ENCODE results near the gene IL7R. TPM values are rescaled to one million over a fixed set of nuclear protein-coding genes. Genes with fewer than 3 reads are reported as not detected.

IL7R gene
- total and polyA plus RNA-seq, 7 experiments from 2014 or later, result 341 to 1,298 (median 690) TPM

DNA sequence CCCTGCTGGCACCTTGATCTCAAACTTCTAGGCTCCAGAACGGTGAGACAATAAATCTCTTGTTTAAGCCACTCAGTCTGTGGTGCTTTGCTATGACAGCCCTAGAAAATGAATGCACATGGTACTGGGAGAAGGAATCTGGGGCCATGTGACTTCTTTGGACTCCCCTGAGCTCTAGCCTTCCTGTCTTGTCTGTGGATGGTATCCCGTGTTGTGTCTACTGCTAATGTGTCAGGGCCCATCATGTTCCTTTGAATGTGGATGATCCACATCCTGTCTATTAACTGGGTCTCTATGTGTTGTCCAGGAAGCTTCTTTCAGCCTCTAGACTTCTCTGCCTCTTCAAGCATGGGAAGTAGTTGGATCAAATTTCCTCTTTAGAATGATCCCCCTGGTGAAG, 25.1 kb downstream of the IL7R start:
- H3K9me3 Mint-ChIP-seq, result peaks cover 0 to 3% (median 0%) of the 10 kb centered on the region in 11 donors
- peaks cover 8 to 18% (median 13%) of the 10 kb centered on the region in 3 experiments for H3K36me3 ChIP-seq (ENCODE audit: control insufficient read depth in 2 of 3, insufficient read depth in 3 of 3, low read length in 3 of 3)
- H3K27ac Mint-ChIP-seq, result peak overlapping the region; percentile 0 to 84 (median 45)
- intact Hi-C loops (cut with micrococcal nuclease), result loop anchor here (1.0 to 10.0 kb wide), 3 partner anchors 9 to 363 kb away; partner anchors contain the start of gene NADK2 (in 1 of the 2)
- CTCF ChIA-PET, result interaction anchor here (0.6 to 2.0 kb wide), 6 partner anchors 14 to 224 kb away, joined by 3 to 8 read pairs (median 3); no protein-coding TSS in a partner anchor
- H3K27me3 ChIP-seq (ENCODE audit: control insufficient read depth in 2 of 2, insufficient read depth in 2 of 2, low read length in 2 of 2), result no peaks in the 10 kb centered on the region
- no peaks in the 10 kb centered on the region for H3K27me3 Mint-ChIP-seq
- POLR2A ChIA-PET, result interaction anchor here (0.6 to 7.4 kb wide), 28 partner anchors 9 to 270 kb away, joined by 3 to 167 read pairs (median 4); partner anchors contain the start of genes IL7R and LMBRD2
- H3K27ac ChIP-seq (ENCODE audit: low read depth, low read length), result no peak overlapping the region
- no peak overlapping the region for H3K4me3 Mint-ChIP-seq
- H3K4me1 ChIP-seq (ENCODE audit: control insufficient read depth in 2 of 2, insufficient read depth in 2 of 2, low read length in 2 of 2), result peaks cover 34 to 44% of the 10 kb centered on the region in 2 donors
- no peaks in the 10 kb centered on the region for H3K9me3 ChIP-seq (ENCODE audit: control insufficient read depth in 2 of 3, low read length in 3 of 3)
- H3K4me3 ChIP-seq (ENCODE audit: low read length), result no peak overlapping the region
- DNase-seq (no peak), ATAC-seq (no peak)
- peaks cover 52 to 81% (median 76%) of the 10 kb centered on the region in 7 donors for H3K4me1 Mint-ChIP-seq
- peaks cover 15 to 65% (median 34%) of the 10 kb centered on the region in 5 donors for H3K36me3 Mint-ChIP-seq

DNA sequence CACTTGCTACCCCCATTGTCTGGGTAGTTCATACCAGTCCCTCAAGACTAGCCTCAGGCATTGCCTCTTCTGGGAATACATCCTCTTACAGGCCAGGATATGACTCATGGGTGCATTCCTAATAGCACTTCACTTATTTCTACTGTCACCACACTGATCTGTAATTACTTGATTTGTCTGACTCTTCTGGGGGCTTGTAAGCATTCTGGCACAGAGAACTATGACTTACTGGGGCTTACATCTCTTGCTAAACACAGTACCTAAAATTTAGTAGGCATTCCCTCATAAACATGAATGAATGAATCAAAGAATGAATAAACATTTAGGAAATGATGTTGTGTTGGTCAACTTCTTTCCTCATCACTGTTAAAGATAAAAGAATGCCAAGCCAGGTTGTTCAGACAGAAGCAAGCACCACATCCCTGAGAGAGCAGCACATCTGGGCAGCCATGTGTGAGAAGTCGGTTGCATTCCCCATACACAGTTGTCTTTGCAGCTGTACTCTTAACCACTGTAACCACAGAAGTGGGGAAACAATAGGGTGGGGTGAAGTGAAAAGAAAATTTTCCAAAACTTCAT, 27.6 kb downstream of the IL7R start:
- H3K9me3 Mint-ChIP-seq, result peaks cover 0 to 3% (median 0%) of the 10 kb centered on the region in 11 donors
- no peak overlapping the region for H3K27ac ChIP-seq (ENCODE audit: low read depth, low read length)
- H3K36me3 Mint-ChIP-seq, result peaks cover 0 to 42% (median 10%) of the 10 kb centered on the region in 5 donors
- intact Hi-C loops (cut with micrococcal nuclease), result loop anchor here (1.0 to 10.0 kb wide), 5 partner anchors 9 to 361 kb away; partner anchors contain the start of gene NADK2 (in 1 of the 2)
- POLR2A ChIA-PET, result interaction anchor here (0.8 to 7.4 kb wide), 8 partner anchors 8 to 104 kb away, joined by 3 to 167 read pairs (median 4); partner anchors contain the start of gene IL7R
- CTCF ChIA-PET, result interaction anchor here (1.3 kb wide), 1 partner anchor 226 kb away, joined by 4 read pairs; no protein-coding TSS in a partner anchor
- no peak overlapping the region for H3K4me3 ChIP-seq (ENCODE audit: low read length)
- peak overlapping the region in 8 of 9 donors; percentile 5 to 90 (median 68) for H3K27ac Mint-ChIP-seq
- peaks cover 37 to 55% (median 50%) of the 10 kb centered on the region in 7 donors for H3K4me1 Mint-ChIP-seq
- ATAC-seq, result peak; percentile 57
- H3K4me1 ChIP-seq (ENCODE audit: control insufficient read depth in 2 of 2, insufficient read depth in 2 of 2, low read length in 2 of 2), result peaks cover 10 to 25% of the 10 kb centered on the region in 2 donors
- H3K4me3 Mint-ChIP-seq, result peak overlapping the region in 8 of 10 donors; percentile 2 to 62 (median 18)
- no peak for DNase-seq
- no peaks in the 10 kb centered on the region for H3K27me3 Mint-ChIP-seq
- no peaks in the 10 kb centered on the region for H3K27me3 ChIP-seq (ENCODE audit: control insufficient read depth in 2 of 2, insufficient read depth in 2 of 2, low read length in 2 of 2)
- H3K36me3 ChIP-seq (ENCODE audit: control insufficient read depth in 2 of 3, insufficient read depth in 3 of 3, low read length in 3 of 3), result no peaks in the 10 kb centered on the region
- no peaks in the 10 kb centered on the region for H3K9me3 ChIP-seq (ENCODE audit: control insufficient read depth in 2 of 3, low read length in 3 of 3)

- Histone ChIP-seq H3K4me3 (ENCODE audit: low read length) (no peak overlapping the region), H3K36me3 (ENCODE audit: control insufficient read depth in 2 of 3, insufficient read depth in 3 of 3, low read length in 3 of 3) (no peaks in the 10 kb centered on the region), H3K9me3 (ENCODE audit: control insufficient read depth in 2 of 3, low read length in 3 of 3) (no peaks in the 10 kb centered on the region), H3K27ac (ENCODE audit: low read depth, low read length) (no peak overlapping the region), H3K27me3 (ENCODE audit: control insufficient read depth in 2 of 2, insufficient read depth in 2 of 2, low read length in 2 of 2) (no peaks in the 10 kb centered on the region), H3K4me1 (ENCODE audit: control insufficient read depth in 2 of 2, insufficient read depth in 2 of 2, low read length in 2 of 2) (peaks cover 10 to 20% of the 10 kb centered on the region in 2 donors)
- Mint-ChIP-seq H3K4me1 (peaks cover 35 to 50% (median 45%) of the 10 kb centered on the region in 7 donors), H3K36me3 (peaks cover 0 to 37% (median 5%) of the 10 kb centered on the region in 5 donors), H3K9me3 (peaks cover 0 to 3% (median 0%) of the 10 kb centered on the region in 11 donors), H3K27ac (peak overlapping the region in 4 of 9 donors; percentile 50 to 90 (median 64)), H3K27me3 (no peaks in the 10 kb centered on the region), H3K4me3 (no peak overlapping the region)
- intact Hi-C loops (cut with micrococcal nuclease), result loop anchor here (1.0 to 10.0 kb wide), 5 partner anchors 9 to 360 kb away; partner anchors contain the start of gene NADK2 (in 1 of the 2)
- CTCF ChIA-PET, result interaction anchor here (0.5 to 1.3 kb wide), 2 partner anchors 41 to 227 kb away, joined by 4 read pairs; no protein-coding TSS in a partner anchor
- no peak for DNase-seq
- no peak for ATAC-seq
- POLR2A ChIA-PET, result interaction anchor here (0.8 to 7.4 kb wide), 9 partner anchors 9 to 104 kb away, joined by 3 to 167 read pairs (median 3); partner anchors contain the start of gene IL7R
These were observed 28.1 kb downstream of the IL7R start for GRCh38 chr5:35884773-35885172.

DNA sequence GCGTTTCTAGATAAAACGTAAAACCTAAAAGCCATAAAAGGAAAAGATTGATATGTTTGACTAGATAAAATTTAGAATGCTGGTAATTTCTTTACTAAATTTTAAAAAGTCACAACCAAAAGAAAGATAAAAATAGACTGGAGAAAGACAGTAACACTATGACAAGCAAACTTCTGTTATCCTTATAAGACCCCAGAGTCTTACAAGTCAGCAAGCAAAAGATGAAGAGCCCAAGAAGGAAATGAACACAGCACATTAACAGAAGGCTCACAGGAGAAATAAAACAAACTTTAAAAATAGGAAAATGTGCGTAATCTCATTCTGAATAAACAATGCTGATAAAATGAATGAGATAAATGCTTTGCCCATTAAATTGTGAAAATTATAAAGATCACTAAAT, 29.7 kb downstream of the IL7R start:
- Histone ChIP-seq H3K27ac (ENCODE audit: low read depth, low read length) (no peak overlapping the region), H3K9me3 (ENCODE audit: control insufficient read depth in 2 of 3, low read length in 3 of 3) (no peaks in the 10 kb centered on the region), H3K36me3 (ENCODE audit: control insufficient read depth in 2 of 3, insufficient read depth in 3 of 3, low read length in 3 of 3) (no peaks in the 10 kb centered on the region), H3K4me3 (ENCODE audit: low read length) (no peak overlapping the region), H3K4me1 (ENCODE audit: control insufficient read depth in 2 of 2, insufficient read depth in 2 of 2, low read length in 2 of 2) (peaks cover 10 to 20% of the 10 kb centered on the region in 2 donors), H3K27me3 (ENCODE audit: control insufficient read depth in 2 of 2, insufficient read depth in 2 of 2, low read length in 2 of 2) (no peaks in the 10 kb centered on the region)
- Mint-ChIP-seq H3K4me3 (no peak overlapping the region), H3K27me3 (no peaks in the 10 kb centered on the region), H3K9me3 (peaks cover 0 to 3% (median 0%) of the 10 kb centered on the region in 11 donors), H3K36me3 (peaks cover 0 to 25% (median 4%) of the 10 kb centered on the region in 5 donors), H3K4me1 (peaks cover 24 to 36% (median 34%) of the 10 kb centered on the region in 7 donors), H3K27ac (no peak overlapping the region)
- DNase-seq, result no peak
- CTCF ChIA-PET, result no interaction called here
- intact Hi-C loops (cut with micrococcal nuclease), result loop anchor here in 1 of 2 donors (10.0 kb wide), 1 partner anchor 358 kb away; the partner anchor contains the start of gene NADK2
- POLR2A ChIA-PET, result no interaction called here
- no peak for ATAC-seq

- no peaks in the 10 kb centered on the region for H3K9me3 ChIP-seq (ENCODE audit: control insufficient read depth in 2 of 3, low read length in 3 of 3)
- peaks cover 0 to 20% (median 1%) of the 10 kb centered on the region in 5 donors for H3K36me3 Mint-ChIP-seq
- H3K27me3 ChIP-seq (ENCODE audit: control insufficient read depth in 2 of 2, insufficient read depth in 2 of 2, low read length in 2 of 2), result no peaks in the 10 kb centered on the region
- H3K4me3 ChIP-seq (ENCODE audit: low read length), result no peak overlapping the region
- no peak for DNase-seq
- no peaks in the 10 kb centered on the region for H3K27me3 Mint-ChIP-seq
- H3K4me3 Mint-ChIP-seq, result no peak overlapping the region
- no peak for ATAC-seq
- ChIA-PET CTCF (no interaction called here), POLR2A (interaction anchor here (0.7 kb wide), 2 partner anchors 20 to 27 kb away, joined by 3 read pairs; no protein-coding TSS in a partner anchor)
- H3K4me1 Mint-ChIP-seq, result peaks cover 17 to 31% (median 24%) of the 10 kb centered on the region in 7 donors
- H3K27ac ChIP-seq (ENCODE audit: low read depth, low read length), result no peak overlapping the region
- no peaks in the 10 kb centered on the region for H3K36me3 ChIP-seq (ENCODE audit: control insufficient read depth in 2 of 3, insufficient read depth in 3 of 3, low read length in 3 of 3)
- intact Hi-C loops (cut with micrococcal nuclease), result loop anchor here in 1 of 2 donors (10.0 kb wide), 1 partner anchor 357 kb away; the partner anchor contains the start of gene NADK2
- no peak overlapping the region for H3K27ac Mint-ChIP-seq
- peaks cover 0 to 3% (median 0%) of the 10 kb centered on the region in 11 donors for H3K9me3 Mint-ChIP-seq
- H3K4me1 ChIP-seq (ENCODE audit: control insufficient read depth in 2 of 2, insufficient read depth in 2 of 2, low read length in 2 of 2), result peaks cover 10 to 15% of the 10 kb centered on the region in 2 donors
These were observed 30.8 kb downstream of the IL7R start for GRCh38 chr5:35887321-35888100.

All from naive thymus-derived CD4-positive, alpha-beta T cell (primary cell).